Suppressor macrophage treated with lipopolysaccharide for 4 hours (primary cell): ENCODE measurements around the gene PLEKHM3.
"Not testable (repeated sequence)": the region's sequence is repeated elsewhere in the genome, so short reads cannot be mapped to it uniquely, and the experiment has no call there.

Experiments
- DNase-seq: peaks from one replicate; pipeline ENCODE4 v3.0.0-alpha.2; 2020

The PLEKHM3 gene

GRCh38 chr2:207816546-207816945 lies 208.8 kb downstream of the PLEKHM3 start:
- DNase-seq, result no peak

GRCh38 chr2:207815254-207815653 lies 210.1 kb downstream of the PLEKHM3 start:
- no peak for DNase-seq

- DNase-seq, result no peak
Observed at GRCh38 chr2:207813942-207814341, 211.4 kb downstream of the PLEKHM3 start.

- no peak for DNase-seq
Observed at GRCh38 chr2:207813221-207813916, 212.0 kb downstream of the PLEKHM3 start.

- DNase-seq, result no peak
Observed at GRCh38 chr2:207812726-207813080, 212.6 kb downstream of the PLEKHM3 start.

GRCh38 chr2:207812058-207812725 lies 213.1 kb downstream of the PLEKHM3 start:
- no peak for DNase-seq

- not testable (repeated sequence) for DNase-seq
Observed at GRCh38 chr2:207811658-207812057, 213.7 kb downstream of the PLEKHM3 start.

GRCh38 chr2:207810200-207810788 lies 215.0 kb downstream of the PLEKHM3 start:
- DNase-seq, result no peak

GRCh38 chr2:207808119-207808518 lies 217.2 kb downstream of the PLEKHM3 start:
- DNase-seq, result no peak

- peak; percentile 6 for DNase-seq
Observed at GRCh38 chr2:207807516-207807915, 217.8 kb downstream of the PLEKHM3 start.

- no peak for DNase-seq
Observed at GRCh38 chr2:207805566-207806226, 219.6 kb downstream of the PLEKHM3 start.

GRCh38 chr2:207802650-207803049 lies 222.7 kb downstream of the PLEKHM3 start:
- no peak for DNase-seq

GRCh38 chr2:207801259-207801658 lies 224.1 kb downstream of the PLEKHM3 start:
- DNase-seq, result no peak

- no peak for DNase-seq
Observed at GRCh38 chr2:207796585-207797350, 228.6 kb downstream of the PLEKHM3 start.

GRCh38 chr2:207792244-207792785 lies 233.0 kb downstream of the PLEKHM3 start:
- DNase-seq, result peak; percentile 70

- DNase-seq, result no peak
Observed at GRCh38 chr2:207791579-207792243, 233.6 kb downstream of the PLEKHM3 start.

- DNase-seq, result no peak
Observed at GRCh38 chr2:207790898-207791297, 234.4 kb downstream of the PLEKHM3 start.

- DNase-seq, result no peak
Observed at GRCh38 chr2:207787800-207788199, 237.5 kb downstream of the PLEKHM3 start.

- DNase-seq, result peak; percentile 50
Observed at GRCh38 chr2:207787017-207787416, 238.3 kb downstream of the PLEKHM3 start.

GRCh38 chr2:207784898-207785297 lies 240.4 kb downstream of the PLEKHM3 start:
- no peak for DNase-seq

- no peak for DNase-seq
Observed at GRCh38 chr2:207783514-207783913, 241.8 kb downstream of the PLEKHM3 start.
